IPS DF 4.7 (cell line): Measurements from ENCODE around the gene CYP4F12.

ENCODE experiments used
- DNase-seq: peaks from one replicate; pipeline ENCODE4 v3.0.0-alpha.2; 2013; ENCODE audit warnings: low spot score; ENCODE audit errors: extremely low read depth

Gene CYP4F12

GRCh38 chr19:15672580-15673175 lies at the start of gene CYP4F12:
Gene CYP4F12 (plus strand): TSS chr19:15673087. CDS start chr19:15673530, 443 bp downstream.
- no peak for DNase-seq

GRCh38 chr19:15623711-15624318 lies 49.1 kb upstream of the CYP4F12 start:
- DNase-seq = no peak

- no peak for DNase-seq
These were observed 44.5 kb upstream of the CYP4F12 start for GRCh38 chr19:15628236-15629002.

GRCh38 chr19:15629003-15629880 lies 43.6 kb upstream of the CYP4F12 start:
- no peak for DNase-seq

- no peak for DNase-seq
These were observed 41.1 kb upstream of the CYP4F12 start for GRCh38 chr19:15631817-15632216.

- DNase-seq = no peak
These were observed 39.6 kb upstream of the CYP4F12 start for GRCh38 chr19:15633082-15633835.

- DNase-seq = no peak
These were observed 38.8 kb upstream of the CYP4F12 start for GRCh38 chr19:15634105-15634504.

GRCh38 chr19:15635016-15635805 lies 37.7 kb upstream of the CYP4F12 start:
- DNase-seq = no peak

GRCh38 chr19:15636026-15636425 lies 36.9 kb upstream of the CYP4F12 start:
- DNase-seq = no peak

GRCh38 chr19:15639596-15639995 lies 33.3 kb upstream of the CYP4F12 start:
- DNase-seq = no peak

GRCh38 chr19:15640294-15640903 lies 32.5 kb upstream of the CYP4F12 start, which contains the start of gene CYP4F3:
Gene CYP4F3 (plus strand): TSS chr19:15640897. CDS start chr19:15641416, 519 bp downstream.
- no peak for DNase-seq

- DNase-seq = no peak
These were observed 31.8 kb upstream of the CYP4F12 start for GRCh38 chr19:15640904-15641597.

- no peak for DNase-seq
These were observed 30.9 kb upstream of the CYP4F12 start for GRCh38 chr19:15641901-15642491.

GRCh38 chr19:15642807-15643206 lies 30.1 kb upstream of the CYP4F12 start:
- DNase-seq = no peak

- DNase-seq = no peak
These were observed 29.5 kb upstream of the CYP4F12 start for GRCh38 chr19:15643387-15643786.

GRCh38 chr19:15644066-15644741 lies 28.7 kb upstream of the CYP4F12 start:
- no peak for DNase-seq

GRCh38 chr19:15644816-15645215 lies 28.1 kb upstream of the CYP4F12 start:
- no peak for DNase-seq

GRCh38 chr19:15649526-15649925 lies 23.4 kb upstream of the CYP4F12 start:
- no peak for DNase-seq
